HEK293 (cell line): ENCODE data around the gene TEX53.

ENCODE experiments used
- CTCF ChIA-PET: fragments of 350-600 bp; formaldehyde crosslinking; extraction: SDS; loops from one replicate; lab custom pipeline; 2021; ENCODE audit warnings: antibody characterized with exemption; lab: Yijun Ruan, JAX
- POLR2A ChIA-PET: fragments of 300-600 bp; formaldehyde crosslinking; extraction: SDS; loops from one replicate; lab custom pipeline; 2020; ENCODE audit warnings: antibody characterized with exemption, inconsistent platforms; lab: Yijun Ruan, JAX
- H3K27ac ChIP-seq: fragments of 200-500 bp; sonication (Bioruptor generic); 2 replicates; pipeline ENCODE4 v1.5.1; 2014; ENCODE audit warnings: low read depth, low read length, control low read depth, inconsistent platforms; ENCODE audit errors: extremely low read depth
- H3K36me3 ChIP-seq, 2 experiments: fragments of 200-500 bp in 1 of 2; sonication (Bioruptor generic) in 1 of 2; 1 replicate in 1 of 2; 2 replicates in 1 of 2; pipeline ENCODE4 v1.5.1; 2014 to 2017; ENCODE audit warnings: inconsistent platforms in 2 of 2, low read length in 2 of 2; ENCODE audit not compliant: control insufficient read depth in 2 of 2, insufficient read depth in 1 of 2
- H3K4me1 ChIP-seq: fragments of 200-500 bp; sonication (Bioruptor generic); 2 replicates; pipeline ENCODE4 v1.5.1; 2014; ENCODE audit warnings: mild to moderate bottlenecking, low read length, inconsistent platforms; ENCODE audit not compliant: control insufficient read depth, insufficient read depth
- H3K4me3 ChIP-seq: 2 replicates; pipeline ENCODE4 v1.5.1; 2011; ENCODE audit warnings: low read depth, mild to moderate bottlenecking, control low read depth, low read length, moderate library complexity
- H3K9me3 ChIP-seq: fragments of 200-500 bp; sonication (Bioruptor generic); 2 replicates; pipeline ENCODE4 v1.5.1; 2014; ENCODE audit warnings: low read depth, low read length, inconsistent platforms; ENCODE audit not compliant: control insufficient read depth, insufficient read depth
- ATF2 ChIP-seq: fragments of 450-650 bp; formaldehyde crosslinking; IDR thresholded peaks from 2 replicates; pipeline ENCODE4 v1.5.1; 2016; ENCODE audit warnings: missing biosample characterization, missing genetic modification characterization, low read depth
- HOXD13 ChIP-seq: sonication (generic); formaldehyde crosslinking; IDR thresholded peaks from 2 replicates; pipeline ENCODE4 v1.8.0; 2022; ENCODE audit warnings: missing genetic modification reagents, borderline replicate concordance
- KLF8 ChIP-seq: fragments of 450-650 bp; formaldehyde crosslinking; IDR thresholded peaks from 2 replicates; pipeline ENCODE4 v1.5.1; 2016; ENCODE audit warnings: missing biosample characterization, missing genetic modification characterization
- KLF9 ChIP-seq: fragments of 450-650 bp; formaldehyde crosslinking; IDR thresholded peaks from 2 replicates; pipeline ENCODE4 v1.5.1; 2016; ENCODE audit warnings: missing biosample characterization, missing genetic modification characterization, low read depth
- SCRT1 ChIP-seq: fragments of 450-650 bp; formaldehyde crosslinking; IDR thresholded peaks from 2 replicates; pipeline ENCODE4 v1.5.1; 2016; ENCODE audit warnings: missing biosample characterization, missing genetic modification characterization, borderline replicate concordance
- SP7 ChIP-seq: fragments of 450-650 bp; formaldehyde crosslinking; IDR thresholded peaks from 2 replicates; pipeline ENCODE4 v1.5.1; 2016; ENCODE audit warnings: missing biosample characterization, missing genetic modification characterization
- YY2 ChIP-seq: fragments of 450-650 bp; formaldehyde crosslinking; IDR thresholded peaks from 2 replicates; pipeline ENCODE4 v1.5.1; 2016; ENCODE audit warnings: missing biosample characterization, missing genetic modification characterization
- ZBTB11 ChIP-seq: fragments of 450-650 bp; formaldehyde crosslinking; conservative IDR thresholded peaks from 2 replicates; pipeline ENCODE4 v1.5.1; 2016; ENCODE audit warnings: low read depth, missing biosample characterization, missing genetic modification characterization
- ZBTB6 ChIP-seq: fragments of 450-650 bp; formaldehyde crosslinking; IDR thresholded peaks from 2 replicates; pipeline ENCODE4 v1.5.1; 2017; ENCODE audit warnings: missing biosample characterization, missing genetic modification characterization
- ZBTB7A ChIP-seq: fragments of 450-650 bp; formaldehyde crosslinking; IDR thresholded peaks from 2 replicates; pipeline ENCODE4 v1.5.1; 2016; ENCODE audit warnings: low read depth, missing biosample characterization, missing genetic modification characterization
- ZNF112 ChIP-seq: fragments of 450-650 bp; formaldehyde crosslinking; IDR thresholded peaks from 2 replicates; pipeline ENCODE4 v1.5.0; 2017; ENCODE audit warnings: missing biosample characterization, missing genetic modification characterization
- ZNF148 ChIP-seq: fragments of 450-650 bp; formaldehyde crosslinking; IDR thresholded peaks from 2 replicates; pipeline ENCODE4 v1.5.0; 2017; ENCODE audit warnings: missing biosample characterization, missing genetic modification characterization, borderline replicate concordance
- ZNF19 ChIP-seq: fragments of 450-650 bp; formaldehyde crosslinking; IDR thresholded peaks from 2 replicates; pipeline ENCODE4; 2016; ENCODE audit warnings: missing biosample characterization, missing genetic modification characterization, low read depth
- ZNF2 ChIP-seq: fragments of 450-650 bp; formaldehyde crosslinking; IDR thresholded peaks from 2 replicates; pipeline ENCODE4 v1.5.1; 2016; ENCODE audit warnings: missing biosample characterization, missing genetic modification characterization
- ZNF202 ChIP-seq: fragments of 450-650 bp; formaldehyde crosslinking; IDR thresholded peaks from 2 replicates; pipeline ENCODE4 v1.5.1; 2016; ENCODE audit warnings: missing biosample characterization, missing genetic modification characterization, borderline replicate concordance
- ZNF302 ChIP-seq: fragments of 450-650 bp; formaldehyde crosslinking; IDR thresholded peaks from 2 replicates; pipeline ENCODE4 v1.5.1; 2016; ENCODE audit warnings: missing biosample characterization, missing genetic modification characterization, low read depth
- ZNF404 ChIP-seq: fragments of 450-650 bp; formaldehyde crosslinking; IDR thresholded peaks from 2 replicates; pipeline ENCODE4 v1.5.1; 2017; ENCODE audit warnings: missing biosample characterization, missing genetic modification characterization
- ZNF48 ChIP-seq: fragments of 450-650 bp; formaldehyde crosslinking; IDR thresholded peaks from 2 replicates; pipeline ENCODE4 v1.5.1; 2016; ENCODE audit warnings: missing biosample characterization, missing genetic modification characterization
- ZNF571 ChIP-seq: fragments of 450-650 bp; formaldehyde crosslinking; IDR thresholded peaks from 2 replicates; pipeline ENCODE4 v1.5.0; 2017; ENCODE audit warnings: missing biosample characterization, missing genetic modification characterization
- ZNF670 ChIP-seq: fragments of 450-650 bp; formaldehyde crosslinking; IDR thresholded peaks from 2 replicates; pipeline ENCODE4 v1.5.1; 2016; ENCODE audit warnings: missing biosample characterization, missing genetic modification characterization, low read depth
- ZSCAN16 ChIP-seq: fragments of 450-650 bp; formaldehyde crosslinking; IDR thresholded peaks from 2 replicates; pipeline ENCODE4 v1.5.1; 2016; ENCODE audit warnings: missing biosample characterization, missing genetic modification characterization

TEX53 gene

GRCh38 chr9:114691956-114692295 is 34.3 kb upstream of the TEX53 start:
- POLR2A ChIA-PET: interaction anchor here (0.8 kb wide), 1 partner anchor 14 kb away, joined by 5 read pairs; no protein-coding TSS in a partner anchor

GRCh38 chr9:114691046-114691955 is 33.7 kb upstream of the TEX53 start:
- CTCF ChIA-PET: interaction anchor here (0.6 to 4.5 kb wide), 16 partner anchors 10 to 871 kb away, joined by 3 to 14 read pairs (median 3); no protein-coding TSS in a partner anchor
- Histone ChIP-seq H3K9me3 (no peaks in the 10 kb centered on the region), H3K36me3 (no peaks in the 10 kb centered on the region)
- TF ChIP-seq HOXD13 (CRISPR knock-in tag) (0 out of 2 replicates have a peak, but pooled peaks have one; percentile 23), YY2 (tag by site-specific recombination) (no peak)
- TF ChIP-seq, all 188 proteins: peak for 1
- Histone ChIP-seq H3K4me3 (no peak overlapping the region), H3K4me1 (no peaks in the 10 kb centered on the region), H3K27ac (no peak overlapping the region)
- POLR2A ChIA-PET: interaction anchor here (0.8 kb wide), 1 partner anchor 14 kb away, joined by 5 read pairs; no protein-coding TSS in a partner anchor

More at GRCh38 chr9:114691956-114692295, 34.3 kb upstream of the TEX53 start:
- no peak overlapping the region for H3K4me3 ChIP-seq
- no peak for TF ChIP-seq ZNF112
- TF ChIP-seq KLF9: no peak
- TF ChIP-seq ZBTB11 (tag by site-specific recombination): no peak
- TF ChIP-seq ZSCAN16 (tag by site-specific recombination): no peak
- CTCF ChIA-PET: interaction anchor here (0.6 to 1.4 kb wide), 10 partner anchors 11 to 870 kb away, joined by 3 to 9 read pairs (median 3); no protein-coding TSS in a partner anchor
- H3K9me3 ChIP-seq: no peaks in the 10 kb centered on the region
- no peak overlapping the region for H3K27ac ChIP-seq
- H3K4me1 ChIP-seq: no peaks in the 10 kb centered on the region
- H3K36me3 ChIP-seq: no peaks in the 10 kb centered on the region

- no peak for TF ChIP-seq ZNF202 (tag by site-specific recombination)
- TF ChIP-seq ZNF19 (tag by site-specific recombination): no peak
- TF ChIP-seq ZNF571 (tag by site-specific recombination): no peak
- no peak for TF ChIP-seq ZNF670 (tag by site-specific recombination)
- no peak for TF ChIP-seq KLF8
- no peak for TF ChIP-seq ZNF302 (tag by site-specific recombination)
- TF ChIP-seq ZNF2 (tag by site-specific recombination): no peak
- TF ChIP-seq SP7 (tag by site-specific recombination): no peak
- TF ChIP-seq ZNF148 (tag by site-specific recombination): no peak
- no peak for TF ChIP-seq ATF2 (tag by site-specific recombination)
- TF ChIP-seq ZBTB6 (tag by site-specific recombination): no peak
- no peak for TF ChIP-seq ZNF404 (tag by site-specific recombination)
- no peak for TF ChIP-seq ZNF48 (tag by site-specific recombination)
- TF ChIP-seq ZBTB7A (tag by site-specific recombination): no peak
- TF ChIP-seq SCRT1 (tag by site-specific recombination): no peak
- TF ChIP-seq YY2 (tag by site-specific recombination): no peak
- Histone ChIP-seq H3K4me1 (no peaks in the 10 kb centered on the region), H3K4me3 (no peak overlapping the region), H3K36me3 (no peaks in the 10 kb centered on the region), H3K9me3 (no peaks in the 10 kb centered on the region), H3K27ac (no peak overlapping the region)
- ChIA-PET POLR2A (no interaction called here), CTCF (interaction anchor here (0.6 to 4.5 kb wide), 7 partner anchors 9 to 220 kb away, joined by 3 to 14 read pairs (median 3); no protein-coding TSS in a partner anchor)
These were observed 32.7 kb upstream of the TEX53 start for GRCh38 chr9:114690308-114690707.
